Osteocyte (in vitro differentiated cells): ENCODE data around the gene PACSIN2. TPM values are rescaled to one million over a fixed set of nuclear protein-coding genes. Genes with fewer than 3 reads are reported as not detected.
"Not testable (repeated sequence)": the region's sequence is repeated elsewhere in the genome, so short reads cannot be mapped to it uniquely, and the experiment has no call there.

Experiments
- DNase-seq: peaks from one replicate; pipeline ENCODE4 v3.0.0; 2021; ENCODE audit warnings: mixed read lengths; ENCODE audit not compliant: unreplicated experiment; ENCODE audit errors: extremely low spot score
- H3K27ac Mint-ChIP-seq: one replicate; pipeline ENCODE4 v1.8.0; 2021; ENCODE audit warnings: mild to moderate bottlenecking, mixed read lengths; ENCODE audit not compliant: unreplicated experiment
- H3K27me3 Mint-ChIP-seq: one replicate; pipeline ENCODE4 v1.8.0; 2021; ENCODE audit warnings: mixed read lengths; ENCODE audit not compliant: unreplicated experiment
- H3K36me3 Mint-ChIP-seq: one replicate; pipeline ENCODE4 v1.8.0; 2021; ENCODE audit warnings: mixed read lengths; ENCODE audit not compliant: unreplicated experiment
- H3K4me1 Mint-ChIP-seq: one replicate; pipeline ENCODE4 v1.8.0; 2021; ENCODE audit warnings: mixed read lengths; ENCODE audit not compliant: unreplicated experiment
- H3K4me3 Mint-ChIP-seq: one replicate; pipeline ENCODE4 v1.8.0; 2021; ENCODE audit warnings: mild to moderate bottlenecking, moderate library complexity, mixed read lengths; ENCODE audit not compliant: unreplicated experiment
- H3K9me3 Mint-ChIP-seq: one replicate; pipeline ENCODE4 v1.8.0; 2021; ENCODE audit warnings: mixed read lengths; ENCODE audit not compliant: unreplicated experiment
- total RNA-seq: library from RNA; stranded (reverse); gene quantifications from 2 replicates; pipeline ENCODE4 v1.2.1, GENCODE V29; 2021
- TF ChIP-seq, protein P1 (sequence below): fragments of 200-600 bp; sonication (generic); IDR thresholded peaks from 2 replicates; pipeline ENCODE4 v1.5.0; 2021; ENCODE audit warnings: antibody characterized with exemption, mild to moderate bottlenecking, moderate library complexity

PACSIN2 gene
- total RNA-seq, 1 donor from 2014 or later, result 51.7 TPM

GRCh38 chr22:42927966-42928365, 87.0 kb downstream of the PACSIN2 start:
- DNase-seq, result no peak
- H3K4me1 Mint-ChIP-seq, result peaks cover 56% of the 10 kb centered on the region
- H3K4me3 Mint-ChIP-seq, result no peak overlapping the region
- TF ChIP-seq, protein P1, sequence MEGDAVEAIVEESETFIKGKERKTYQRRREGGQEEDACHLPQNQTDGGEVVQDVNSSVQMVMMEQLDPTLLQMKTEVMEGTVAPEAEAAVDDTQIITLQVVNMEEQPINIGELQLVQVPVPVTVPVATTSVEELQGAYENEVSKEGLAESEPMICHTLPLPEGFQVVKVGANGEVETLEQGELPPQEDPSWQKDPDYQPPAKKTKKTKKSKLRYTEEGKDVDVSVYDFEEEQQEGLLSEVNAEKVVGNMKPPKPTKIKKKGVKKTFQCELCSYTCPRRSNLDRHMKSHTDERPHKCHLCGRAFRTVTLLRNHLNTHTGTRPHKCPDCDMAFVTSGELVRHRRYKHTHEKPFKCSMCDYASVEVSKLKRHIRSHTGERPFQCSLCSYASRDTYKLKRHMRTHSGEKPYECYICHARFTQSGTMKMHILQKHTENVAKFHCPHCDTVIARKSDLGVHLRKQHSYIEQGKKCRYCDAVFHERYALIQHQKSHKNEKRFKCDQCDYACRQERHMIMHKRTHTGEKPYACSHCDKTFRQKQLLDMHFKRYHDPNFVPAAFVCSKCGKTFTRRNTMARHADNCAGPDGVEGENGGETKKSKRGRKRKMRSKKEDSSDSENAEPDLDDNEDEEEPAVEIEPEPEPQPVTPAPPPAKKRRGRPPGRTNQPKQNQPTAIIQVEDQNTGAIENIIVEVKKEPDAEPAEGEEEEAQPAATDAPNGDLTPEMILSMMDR, result no peak
- no peak overlapping the region for H3K27ac Mint-ChIP-seq
- H3K9me3 Mint-ChIP-seq, result no peaks in the 10 kb centered on the region
- no peaks in the 10 kb centered on the region for H3K36me3 Mint-ChIP-seq
- no peaks in the 10 kb centered on the region for H3K27me3 Mint-ChIP-seq

DNA sequence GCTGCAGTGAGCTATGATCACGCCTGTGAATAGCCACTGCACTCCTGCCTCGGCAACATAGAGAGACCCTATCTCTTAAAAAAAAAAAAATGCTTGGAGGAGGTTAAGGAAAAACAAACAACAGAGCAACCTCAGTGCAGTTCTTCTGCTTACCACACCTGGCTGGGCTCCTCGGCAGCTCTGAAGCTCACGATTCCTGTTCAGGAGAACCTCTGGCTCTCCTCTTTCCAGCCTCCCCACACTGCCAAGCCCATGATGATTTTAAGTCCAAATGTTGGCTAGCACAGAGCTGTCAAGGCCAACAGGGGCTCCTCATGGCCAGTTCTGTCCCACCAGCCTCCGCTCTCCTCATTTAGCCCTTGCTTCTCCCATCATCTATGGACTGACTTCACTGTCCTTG, 88.2 kb downstream of the PACSIN2 start:
- Mint-ChIP-seq H3K9me3 (no peaks in the 10 kb centered on the region), H3K27me3 (no peaks in the 10 kb centered on the region), H3K4me3 (no peak overlapping the region), H3K36me3 (no peaks in the 10 kb centered on the region), H3K27ac (peak overlapping the region; percentile 41), H3K4me1 (peaks cover 56% of the 10 kb centered on the region)
- TF ChIP-seq, protein P1, result no peak
- DNase-seq, result no peak

DNA sequence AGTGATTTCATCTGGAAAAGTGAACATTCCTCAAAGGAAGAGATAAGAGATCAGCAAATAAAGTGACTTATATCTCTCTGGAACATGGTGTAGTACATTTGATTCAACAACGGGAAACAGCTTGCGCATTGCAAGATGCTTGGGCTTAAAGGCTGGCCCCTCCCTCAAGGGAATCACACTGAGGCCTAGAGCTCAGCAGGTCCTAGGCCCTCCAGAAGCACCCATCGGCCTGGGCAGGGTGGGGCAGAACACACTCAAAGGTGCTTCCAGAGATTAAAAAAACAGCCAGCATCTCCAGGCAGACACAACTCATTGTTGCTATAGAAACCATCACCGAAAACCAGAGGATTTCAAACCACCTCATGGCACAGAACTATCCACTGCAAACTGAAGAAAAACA, 88.8 kb downstream of the PACSIN2 start:
- peaks cover 56% of the 10 kb centered on the region for H3K4me1 Mint-ChIP-seq
- H3K36me3 Mint-ChIP-seq, result no peaks in the 10 kb centered on the region

GRCh38 chr22:42925598-42925997, 89.4 kb downstream of the PACSIN2 start:
- Mint-ChIP-seq H3K27ac (peak overlapping the region; percentile 56), H3K36me3 (no peaks in the 10 kb centered on the region), H3K27me3 (no peaks in the 10 kb centered on the region), H3K4me1 (peaks cover 54% of the 10 kb centered on the region), H3K9me3 (no peaks in the 10 kb centered on the region), H3K4me3 (no peak overlapping the region)
- no peak for DNase-seq
- TF ChIP-seq, protein P1, result no peak

More for the DNA sequence above, 88.8 kb downstream of the PACSIN2 start:
- DNase-seq, result no peak
- Mint-ChIP-seq H3K27ac (peak overlapping the region; percentile 41), H3K4me3 (no peak overlapping the region), H3K27me3 (no peaks in the 10 kb centered on the region), H3K9me3 (no peaks in the 10 kb centered on the region)
- TF ChIP-seq, protein P1, result no peak

DNA sequence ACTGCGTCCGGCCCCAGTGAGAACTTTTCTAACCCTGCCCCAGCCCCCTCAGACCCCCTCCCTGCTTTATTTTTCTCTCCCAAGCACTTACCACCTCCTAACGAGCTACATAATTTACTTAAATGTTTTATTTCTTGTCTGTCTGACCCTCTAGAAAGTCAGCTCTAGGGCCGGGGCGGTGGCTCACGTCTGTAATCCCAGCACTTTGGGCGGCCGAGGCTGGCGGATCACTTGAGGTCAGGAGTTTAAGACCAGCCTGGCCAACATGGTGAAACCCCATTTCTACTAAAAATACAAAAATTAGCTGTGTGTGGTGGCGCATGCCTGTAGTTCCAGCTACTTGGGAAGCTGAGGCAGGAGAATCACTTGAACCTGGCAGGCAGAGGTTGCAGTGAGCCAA, 89.9 kb downstream of the PACSIN2 start:
- not testable (repeated sequence) for H3K4me3 Mint-ChIP-seq, H3K27ac Mint-ChIP-seq, H3K36me3 Mint-ChIP-seq, H3K9me3 Mint-ChIP-seq, H3K27me3 Mint-ChIP-seq, DNase-seq
- H3K4me1 Mint-ChIP-seq, result peaks cover 54% of the 10 kb centered on the region

- H3K27ac Mint-ChIP-seq, result peak overlapping the region; percentile 63
- H3K36me3 Mint-ChIP-seq, result no peaks in the 10 kb centered on the region
- no peak for DNase-seq
- H3K9me3 Mint-ChIP-seq, result no peaks in the 10 kb centered on the region
- H3K4me1 Mint-ChIP-seq, result peaks cover 51% of the 10 kb centered on the region
- TF ChIP-seq, protein P1, result no peak
- no peaks in the 10 kb centered on the region for H3K27me3 Mint-ChIP-seq
- H3K4me3 Mint-ChIP-seq, result no peak overlapping the region
Measured at GRCh38 chr22:42924436-42924835, 90.5 kb downstream of the PACSIN2 start.
